Right forelimb (tissue), 1 donor: ENCODE data around the gene UBE2J1.

Experiments used
- DNase-seq: peaks from one replicate; pipeline ENCODE4 v3.0.0-alpha.2; 2018

Gene UBE2J1

DNA sequence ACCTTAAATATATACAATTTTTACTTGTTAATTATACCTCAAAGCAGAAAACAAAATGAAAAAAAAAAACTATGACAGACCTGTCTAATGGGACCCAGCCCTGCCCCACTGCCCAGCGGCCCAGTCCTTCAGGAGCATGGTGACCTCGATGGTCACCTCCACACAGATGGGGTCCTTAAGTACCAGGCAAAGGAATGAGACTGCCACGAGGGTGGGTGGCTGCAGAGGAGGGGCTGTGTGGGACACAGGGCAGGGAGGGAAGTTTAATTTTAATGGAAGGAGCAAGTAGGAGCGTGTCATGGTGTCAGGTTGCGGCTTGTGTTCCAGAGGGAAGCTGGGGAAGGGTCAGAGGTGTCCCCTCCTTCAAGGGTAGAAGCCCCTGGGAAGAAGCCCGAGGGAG lies 66.0 kb downstream of the UBE2J1 start:
- DNase-seq = no peak

DNA sequence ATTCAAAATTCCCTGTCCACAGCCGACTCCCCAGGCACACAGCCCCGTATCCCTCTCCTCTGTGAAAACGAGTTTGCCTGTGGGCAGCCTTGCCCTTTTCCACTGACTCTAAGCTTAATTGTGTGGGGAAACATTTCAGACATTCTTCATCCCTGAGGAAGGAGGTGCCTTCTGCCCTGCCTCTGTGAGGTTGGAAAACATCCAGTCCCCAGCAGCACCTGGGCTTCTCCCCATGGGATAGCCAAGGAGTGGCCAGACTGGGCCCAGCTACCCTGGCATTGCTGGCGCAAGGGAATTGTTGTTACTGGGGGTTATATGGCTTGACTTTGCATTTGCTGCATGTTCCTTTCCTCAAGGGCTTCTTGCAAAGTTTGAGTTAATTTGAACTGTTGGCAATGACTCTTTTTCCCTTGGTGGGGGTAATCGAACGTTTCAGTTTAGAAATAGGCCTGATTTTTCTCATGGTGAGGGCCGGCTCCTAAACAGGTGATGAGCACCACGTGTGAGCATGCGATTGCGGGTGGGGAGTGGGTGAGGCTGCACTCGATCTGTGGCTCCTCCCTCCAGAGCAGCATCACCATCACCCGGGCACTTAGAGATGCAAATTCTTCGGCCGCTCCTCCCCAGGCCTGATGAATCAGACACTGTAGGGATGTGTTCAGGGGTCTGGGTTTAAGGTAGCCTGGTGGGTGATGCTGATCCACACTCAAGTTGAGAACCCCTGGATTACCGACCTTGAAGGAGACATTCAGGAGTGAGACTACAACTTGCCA lies 67.4 kb downstream of the UBE2J1 start:
- no peak for DNase-seq

DNA sequence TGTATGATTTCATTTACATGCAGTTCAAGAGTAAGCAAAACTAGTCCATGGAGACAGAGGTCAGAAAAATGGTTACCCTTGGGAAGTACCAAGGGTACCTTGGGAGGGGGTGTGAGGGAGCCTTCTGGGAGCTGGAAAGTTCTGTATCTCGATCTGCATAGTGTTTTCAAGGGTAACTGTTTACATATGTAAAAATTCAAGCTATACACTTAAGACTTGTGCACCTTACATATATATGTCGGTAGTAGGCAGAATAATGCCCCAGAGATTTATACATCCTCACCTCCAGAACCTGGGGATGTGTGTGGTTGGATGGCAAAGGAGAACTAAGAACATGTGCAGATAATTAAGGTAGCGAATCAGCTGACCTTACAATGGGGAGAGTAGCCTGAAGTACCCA lies 68.4 kb downstream of the UBE2J1 start:
- no peak for DNase-seq

DNA sequence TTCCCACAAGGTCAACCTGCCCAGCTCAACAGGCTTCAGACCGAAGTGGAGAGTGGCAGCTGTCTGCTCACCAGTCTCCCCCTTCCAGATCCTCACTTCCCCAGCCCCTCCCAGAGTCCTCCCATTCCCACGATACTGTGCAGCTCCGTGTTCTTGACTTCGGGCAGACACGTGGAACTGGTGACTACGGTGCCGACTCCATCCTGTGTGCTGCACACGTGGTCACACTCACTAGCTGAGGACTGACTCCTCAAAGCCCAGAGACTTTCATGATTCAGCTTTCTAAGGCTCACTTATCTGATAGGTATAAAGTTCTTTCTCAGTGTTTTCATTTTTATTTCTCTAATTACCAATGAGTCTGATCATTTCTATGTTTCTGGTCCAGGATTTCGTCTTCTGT lies 69.8 kb downstream of the UBE2J1 start:
- no peak for DNase-seq

DNA sequence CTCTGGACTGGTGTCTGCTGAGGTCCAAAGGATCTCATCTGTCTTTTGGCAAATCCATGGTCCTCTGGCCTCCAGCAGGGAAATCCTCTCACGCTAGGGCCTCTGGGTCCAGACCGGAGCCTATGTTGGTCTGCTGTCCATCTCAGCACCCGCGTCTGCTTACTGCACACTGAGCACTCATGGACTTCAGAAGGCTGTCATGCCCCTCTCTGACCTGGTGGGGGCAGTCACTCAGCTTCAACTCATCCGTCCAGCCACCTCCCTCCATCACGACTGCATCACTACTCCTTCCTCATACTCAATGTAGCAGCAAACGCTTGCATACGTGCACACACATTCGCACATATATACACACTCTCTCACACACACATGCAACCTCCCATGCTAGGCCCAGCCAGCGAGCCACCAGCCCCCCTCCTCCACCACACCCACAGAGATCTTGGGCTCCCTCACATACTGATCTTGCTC lies 70.7 kb downstream of the UBE2J1 start:
- no peak for DNase-seq

DNA sequence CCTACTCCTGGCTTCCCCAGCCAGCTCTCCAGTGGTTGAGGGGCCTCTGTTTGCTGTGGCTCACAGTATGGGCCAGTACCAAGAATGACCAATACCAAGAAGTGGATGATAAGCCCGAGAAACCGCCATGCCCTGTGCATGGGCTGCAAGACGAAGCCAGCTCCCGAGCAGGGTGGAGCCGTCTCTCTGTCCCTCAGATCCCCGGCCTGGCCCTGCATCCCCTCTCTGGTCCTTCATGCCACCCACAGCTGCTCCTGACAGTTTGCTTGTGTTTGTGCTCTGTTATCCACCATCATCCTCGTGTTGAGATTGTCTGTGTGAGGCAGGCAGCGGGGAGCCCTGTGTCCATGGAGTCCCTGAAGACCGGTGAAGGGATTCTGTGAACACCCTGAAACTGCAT lies 73.6 kb downstream of the UBE2J1 start:
- no peak for DNase-seq
